ENCODE data around the gene ARHGEF28.

ARHGEF28 gene

GRCh38 chr5:73826301-73827105 lies 200.5 kb downstream of the ARHGEF28 start:
- no peak for DNase-seq
- TF ChIP-seq, protein P1, sequence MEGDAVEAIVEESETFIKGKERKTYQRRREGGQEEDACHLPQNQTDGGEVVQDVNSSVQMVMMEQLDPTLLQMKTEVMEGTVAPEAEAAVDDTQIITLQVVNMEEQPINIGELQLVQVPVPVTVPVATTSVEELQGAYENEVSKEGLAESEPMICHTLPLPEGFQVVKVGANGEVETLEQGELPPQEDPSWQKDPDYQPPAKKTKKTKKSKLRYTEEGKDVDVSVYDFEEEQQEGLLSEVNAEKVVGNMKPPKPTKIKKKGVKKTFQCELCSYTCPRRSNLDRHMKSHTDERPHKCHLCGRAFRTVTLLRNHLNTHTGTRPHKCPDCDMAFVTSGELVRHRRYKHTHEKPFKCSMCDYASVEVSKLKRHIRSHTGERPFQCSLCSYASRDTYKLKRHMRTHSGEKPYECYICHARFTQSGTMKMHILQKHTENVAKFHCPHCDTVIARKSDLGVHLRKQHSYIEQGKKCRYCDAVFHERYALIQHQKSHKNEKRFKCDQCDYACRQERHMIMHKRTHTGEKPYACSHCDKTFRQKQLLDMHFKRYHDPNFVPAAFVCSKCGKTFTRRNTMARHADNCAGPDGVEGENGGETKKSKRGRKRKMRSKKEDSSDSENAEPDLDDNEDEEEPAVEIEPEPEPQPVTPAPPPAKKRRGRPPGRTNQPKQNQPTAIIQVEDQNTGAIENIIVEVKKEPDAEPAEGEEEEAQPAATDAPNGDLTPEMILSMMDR (IDR thresholded peaks at IDR 0.05; ENCODE audit: low read length) = no peak
- TF ChIP-seq EZH2phosphoT487 (IDR thresholded peaks at IDR 0.05; ENCODE audit: low read length) = no peak
- TF ChIP-seq EZH2 (optimal IDR thresholded peaks at IDR 0.05; ENCODE audit: low read depth, low read length) = no peak
- Histone ChIP-seq H3F3A (ENCODE audit: insufficient read depth, low read length) (no peaks in the 10 kb centered on the region), H2AFZ (ENCODE audit: low read length) (no peak overlapping the region), H3K4me1 (ENCODE audit: low read length) (no peaks in the 10 kb centered on the region), H3K27me3 (replicated peaks; ENCODE audit: insufficient read depth, low read length) (no peaks in the 10 kb centered on the region), H3K27ac (ENCODE audit: low read length) (no peak overlapping the region), H3K79me2 (ENCODE audit: low read length) (no peaks in the 10 kb centered on the region), H3K9me2 (replicated peaks; ENCODE audit: insufficient read depth, low read length) (no peaks in the 10 kb centered on the region), H3K4me2 (ENCODE audit: low read depth, low read length) (no peak overlapping the region), H3K9me3 (replicated peaks; ENCODE audit: insufficient read depth, low read length) (no peaks in the 10 kb centered on the region), H3K36me3 (replicated peaks; ENCODE audit: insufficient read depth, low read length) (no peaks in the 10 kb centered on the region), H3K9ac (ENCODE audit: low read length) (no peak overlapping the region), H4K20me1 (ENCODE audit: insufficient read depth, low read length) (no peaks in the 10 kb centered on the region), H3K4me3 (ENCODE audit: low read length) (no peak overlapping the region)

GRCh38 chr5:73827106-73827450 lies 201.1 kb downstream of the ARHGEF28 start:
- no peaks in the 10 kb centered on the region for H3K27me3 ChIP-seq (replicated peaks; ENCODE audit: insufficient read depth, low read length)
- no peaks in the 10 kb centered on the region for H3F3A ChIP-seq (ENCODE audit: insufficient read depth, low read length)
- H3K9me2 ChIP-seq (replicated peaks; ENCODE audit: insufficient read depth, low read length) = no peaks in the 10 kb centered on the region
- no peaks in the 10 kb centered on the region for H3K36me3 ChIP-seq (replicated peaks; ENCODE audit: insufficient read depth, low read length)
- TF ChIP-seq, protein P1 (IDR thresholded peaks at IDR 0.05; ENCODE audit: low read length) = no peak
- TF ChIP-seq EZH2phosphoT487 (IDR thresholded peaks at IDR 0.05; ENCODE audit: low read length) = no peak
- no peak for TF ChIP-seq EZH2 (optimal IDR thresholded peaks at IDR 0.05; ENCODE audit: low read depth, low read length)
- H4K20me1 ChIP-seq (ENCODE audit: insufficient read depth, low read length) = no peaks in the 10 kb centered on the region
- no peak for DNase-seq
- no peak overlapping the region for H3K4me3 ChIP-seq (ENCODE audit: low read length)
- H3K9ac ChIP-seq (ENCODE audit: low read length) = no peak overlapping the region
- no peak overlapping the region for H2AFZ ChIP-seq (ENCODE audit: low read length)
- H3K27ac ChIP-seq (ENCODE audit: low read length) = no peak overlapping the region
- no peaks in the 10 kb centered on the region for H3K9me3 ChIP-seq (replicated peaks; ENCODE audit: insufficient read depth, low read length)
- H3K79me2 ChIP-seq (ENCODE audit: low read length) = no peaks in the 10 kb centered on the region
- no peak overlapping the region for H3K4me2 ChIP-seq (ENCODE audit: low read depth, low read length)
- no peaks in the 10 kb centered on the region for H3K4me1 ChIP-seq (ENCODE audit: low read length)

DNA sequence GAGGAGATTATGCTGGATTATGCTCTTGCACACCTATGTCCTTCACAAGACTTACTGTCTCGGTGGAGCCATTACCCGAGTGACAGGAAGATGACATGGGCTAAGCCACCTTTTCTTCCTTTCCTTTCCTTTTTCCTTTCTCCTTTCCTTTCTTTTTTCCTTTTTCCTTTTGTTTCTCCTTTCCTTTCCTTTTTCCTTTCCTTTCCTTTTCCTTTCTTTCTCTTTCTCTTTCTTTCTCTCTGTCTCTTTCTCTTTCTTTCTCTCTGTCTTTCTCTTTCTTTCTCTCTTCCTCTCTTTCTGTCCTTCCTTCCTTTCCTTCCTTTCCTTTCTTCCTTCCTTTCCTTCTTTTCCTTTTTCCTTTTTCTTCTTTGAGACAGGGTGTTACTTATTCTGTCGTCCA lies 202.5 kb downstream of the ARHGEF28 start:
- no peaks in the 10 kb centered on the region for H3K9me3 ChIP-seq (replicated peaks; ENCODE audit: insufficient read depth, low read length)
- H3F3A ChIP-seq (ENCODE audit: insufficient read depth, low read length) = no peaks in the 10 kb centered on the region
- no peak overlapping the region for H3K9ac ChIP-seq (ENCODE audit: low read length)
- no peak overlapping the region for H3K27ac ChIP-seq (ENCODE audit: low read length)
- DNase-seq = no peak
- no peaks in the 10 kb centered on the region for H3K4me1 ChIP-seq (ENCODE audit: low read length)
- no peak overlapping the region for H3K4me2 ChIP-seq (ENCODE audit: low read depth, low read length)
- H3K27me3 ChIP-seq (replicated peaks; ENCODE audit: insufficient read depth, low read length) = no peaks in the 10 kb centered on the region
- H3K9me2 ChIP-seq (replicated peaks; ENCODE audit: insufficient read depth, low read length) = no peaks in the 10 kb centered on the region
- no peak overlapping the region for H2AFZ ChIP-seq (ENCODE audit: low read length)
- no peaks in the 10 kb centered on the region for H3K79me2 ChIP-seq (ENCODE audit: low read length)
- no peak overlapping the region for H3K4me3 ChIP-seq (ENCODE audit: low read length)
- H3K36me3 ChIP-seq (replicated peaks; ENCODE audit: insufficient read depth, low read length) = no peaks in the 10 kb centered on the region
- no peak for TF ChIP-seq EZH2 (optimal IDR thresholded peaks at IDR 0.05; ENCODE audit: low read depth, low read length)
- TF ChIP-seq, protein P1 (IDR thresholded peaks at IDR 0.05; ENCODE audit: low read length) = no peak
- H4K20me1 ChIP-seq (ENCODE audit: insufficient read depth, low read length) = no peaks in the 10 kb centered on the region
